GM23338 (cell line): ENCODE data around the gene PARD6B. TPM values are rescaled to one million over a fixed set of nuclear protein-coding genes. Genes with fewer than 3 reads are reported as not detected.

Experiments used
- ATAC-seq: fragments of 200-7000 bp; cut with Tn5 transposase; 3 replicates; pipeline ENCODE4 v1.9.1; 2020
- DNase-seq: peaks from one replicate; pipeline ENCODE4 v3.0.0-alpha.2; 2015; ENCODE audit warnings: low spot score
- H2AFZ ChIP-seq: fragments of 200-600 bp; sonication (generic); 2 replicates; pipeline ENCODE4 v1.8.0; 2016; ENCODE audit warnings: antibody characterized with exemption, mild to moderate bottlenecking, moderate library complexity
- H3F3A ChIP-seq: fragments of 200-600 bp; sonication (generic); replicated peaks from 2 replicates; pipeline ENCODE4 v1.8.0; 2017; ENCODE audit warnings: antibody characterized with exemption, mixed run types, low read depth
- H3K27ac ChIP-seq: fragments of 200-600 bp; sonication (generic); 2 replicates; pipeline ENCODE4 v1.6.1; 2016; ENCODE audit warnings: low read depth
- H3K27me3 ChIP-seq: fragments of 200-600 bp; sonication (generic); 2 replicates; pipeline ENCODE4 v1.8.0; 2016; ENCODE audit warnings: mild to moderate bottlenecking, mixed run types, moderate library complexity; ENCODE audit not compliant: insufficient read depth
- H3K36me3 ChIP-seq: fragments of 200-600 bp; sonication (generic); 2 replicates; pipeline ENCODE4 v1.8.0; 2016; ENCODE audit warnings: mild to moderate bottlenecking; ENCODE audit not compliant: insufficient read depth
- H3K4me1 ChIP-seq: fragments of 200-600 bp; sonication (generic); 2 replicates; pipeline ENCODE4 v1.8.0; 2016; ENCODE audit warnings: mild to moderate bottlenecking, moderate library complexity; ENCODE audit not compliant: insufficient read depth
- H3K4me2 ChIP-seq: fragments of 200-600 bp; sonication (generic); 2 replicates; pipeline ENCODE4 v1.7.1; 2017; ENCODE audit warnings: mixed run types
- H3K4me3 ChIP-seq: fragments of 200-600 bp; sonication (generic); 2 replicates; pipeline ENCODE4 v1.6.1; 2016; ENCODE audit warnings: mixed run types
- H3K79me2 ChIP-seq: fragments of 200-600 bp; sonication (generic); replicated peaks from 2 replicates; pipeline ENCODE4 v1.8.0; 2017; ENCODE audit warnings: mild to moderate bottlenecking; ENCODE audit not compliant: insufficient read depth
- H3K9me2 ChIP-seq: fragments of 200-600 bp; sonication (generic); 2 replicates; pipeline ENCODE4 v1.8.0; 2017; ENCODE audit not compliant: insufficient read depth
- H4K20me1 ChIP-seq: fragments of 200-600 bp; sonication (generic); replicated peaks from 2 replicates; pipeline ENCODE4 v1.8.0; 2017; ENCODE audit warnings: mild to moderate bottlenecking; ENCODE audit not compliant: insufficient read depth
- H3K27ac Mint-ChIP-seq: 2 replicates; pipeline ENCODE4 v1.8.0; 2020; ENCODE audit warnings: inconsistent platforms, mild to moderate bottlenecking, moderate library complexity, mixed read lengths
- H3K27me3 Mint-ChIP-seq: 3 replicates; pipeline ENCODE4 v1.8.0; 2022; ENCODE audit warnings: low read depth, mild to moderate bottlenecking, moderate library complexity, mixed read lengths, inconsistent platforms; ENCODE audit not compliant: insufficient read depth, poor library complexity
- H3K36me3 Mint-ChIP-seq: 3 replicates; pipeline ENCODE4 v1.8.0; 2021; ENCODE audit warnings: low read depth, mild to moderate bottlenecking, inconsistent platforms, moderate library complexity, mixed read lengths
- H3K4me1 Mint-ChIP-seq: 3 replicates; pipeline ENCODE4 v1.8.0; 2020; ENCODE audit warnings: mild to moderate bottlenecking, inconsistent platforms, mixed read lengths
- H3K4me3 Mint-ChIP-seq: 3 replicates; pipeline ENCODE4 v1.8.0; 2021; ENCODE audit warnings: moderate library complexity, mild to moderate bottlenecking, inconsistent platforms, mixed read lengths
- H3K9me3 Mint-ChIP-seq: 3 replicates; pipeline ENCODE4 v1.8.0; 2020; ENCODE audit warnings: moderate library complexity, mild to moderate bottlenecking, inconsistent platforms, mixed read lengths
- CREB1 ChIP-seq: fragments of 250-450 bp; sonication (Bioruptor Pico); IDR thresholded peaks from 2 replicates; pipeline ENCODE4 v1.5.0; 2020; ENCODE audit warnings: low read depth, mild to moderate bottlenecking, moderate library complexity
- CTCF ChIP-seq, 2 experiments: fragments of 200-600 bp in 1 of 2; sonication (generic) in 1 of 2; conservative IDR thresholded peaks; 2 replicates each; pipeline versions ENCODE4 v1.5.1 to v1.6.1; 2016 to 2017; ENCODE audit warnings: antibody characterized with exemption in 2 of 2, low read depth in 2 of 2, mild to moderate bottlenecking in 2 of 2, moderate library complexity in 1 of 2
- ETS1 ChIP-seq: IDR thresholded peaks from 2 replicates; pipeline ENCODE4 v1.6.1; 2016; ENCODE audit warnings: antibody characterized with exemption
- EZH2 ChIP-seq: fragments of 200-600 bp; sonication (generic); IDR thresholded peaks from one replicate; pipeline ENCODE4 v1.8.0; 2017; ENCODE audit warnings: antibody characterized with exemption, mild to moderate bottlenecking, low read depth; ENCODE audit not compliant: unreplicated experiment
- EZH2phosphoT487 ChIP-seq: fragments of 200-600 bp; sonication (generic); IDR thresholded peaks from one replicate; pipeline ENCODE4 v1.8.1; 2018; ENCODE audit warnings: antibody characterized with exemption; ENCODE audit not compliant: unreplicated experiment
- JUNB ChIP-seq: IDR thresholded peaks from one replicate; pipeline ENCODE4 v1.6.1; 2016; ENCODE audit warnings: antibody characterized with exemption; ENCODE audit not compliant: unreplicated experiment
- NANOG ChIP-seq: IDR thresholded peaks from 2 replicates; pipeline ENCODE4 v1.6.1; 2016; ENCODE audit warnings: antibody characterized with exemption, borderline replicate concordance
- POLR2AphosphoS5 ChIP-seq: IDR thresholded peaks from 2 replicates; pipeline ENCODE4 v1.6.1; 2016; ENCODE audit warnings: antibody characterized with exemption, low read depth
- REST ChIP-seq: IDR thresholded peaks from one replicate; pipeline ENCODE4 v1.6.1; 2018; ENCODE audit warnings: antibody characterized with exemption; ENCODE audit not compliant: unreplicated experiment
- STAT1 ChIP-seq: IDR thresholded peaks from one replicate; pipeline ENCODE4 v1.6.1; 2016; ENCODE audit warnings: antibody characterized with exemption; ENCODE audit not compliant: unreplicated experiment
- ZNF114 ChIP-seq: fragments of 250-450 bp; sonication (Bioruptor Pico); IDR thresholded peaks from 2 replicates; pipeline ENCODE4 v1.5.0; 2020; ENCODE audit warnings: mild to moderate bottlenecking, moderate library complexity
- ZNF331 ChIP-seq: fragments of 250-450 bp; sonication (Bioruptor Pico); IDR thresholded peaks from 2 replicates; pipeline ENCODE4 v1.5.0; 2020; ENCODE audit warnings: low read depth, mild to moderate bottlenecking, moderate library complexity
- ZNF462 ChIP-seq: fragments of 250-450 bp; sonication (Bioruptor Pico); IDR thresholded peaks from 2 replicates; pipeline ENCODE4 v1.5.0; 2020; ENCODE audit warnings: mild to moderate bottlenecking, moderate library complexity
- polyA plus RNA-seq: library from polyadenylated mRNA; unstranded; fragments of >200 nt; fragmentation: Nextera tagmentation; extraction: Ambion mirVana; gene quantifications from 2 replicates; pipeline ENCODE4 v1.2.1, GENCODE V29; 2016
- total RNA-seq: library from RNA; depleted of rRNA; stranded (reverse); fragments of >200 nt; shearing (Covaris generic); gene quantifications from 2 replicates; pipeline ENCODE4 v1.2.3, GENCODE V29; 2014

The PARD6B gene
- total and polyA plus RNA-seq, 2 experiments from 2014 or later = 23.5 to 29.2 TPM

GRCh38 chr20:50726955-50727791 lies 4.2 kb upstream of the PARD6B start:
- H4K20me1 ChIP-seq = no peaks in the 10 kb centered on the region
- peaks cover 9% of the 10 kb centered on the region for H3K27me3 Mint-ChIP-seq
- no peak overlapping the region for H3K27ac ChIP-seq
- H3K9me2 ChIP-seq = no peaks in the 10 kb centered on the region
- H3K36me3 Mint-ChIP-seq = no peaks in the 10 kb centered on the region; the same call in 2 of the 3 replicates
- no peaks in the 10 kb centered on the region for H3K9me3 Mint-ChIP-seq
- no peaks in the 10 kb centered on the region for H3K36me3 ChIP-seq
- peaks cover 31% of the 10 kb centered on the region for H3K4me1 ChIP-seq
- no peak overlapping the region for H3K4me3 Mint-ChIP-seq
- ATAC-seq (no peak), DNase-seq (no peak)
- peaks cover 11% of the 10 kb centered on the region; the same call in 1 of the 2 replicates for H3F3A ChIP-seq
- peaks cover 17% of the 10 kb centered on the region for H3K4me1 Mint-ChIP-seq
- no peaks in the 10 kb centered on the region for H3K27me3 ChIP-seq
- H3K4me3 ChIP-seq = no peak overlapping the region
- no peak overlapping the region for H3K27ac Mint-ChIP-seq
- TF ChIP-seq CTCF (conservative IDR thresholded peaks at IDR 0.05; ENCODE audit: low read depth in 2 of 2) (no peak), STAT1 (no peak), ZNF331 (CRISPR knock-in tag) (no peak), ETS1 (no peak), ZNF114 (CRISPR knock-in tag) (no peak), ZNF462 (CRISPR knock-in tag) (no peak), JUNB (no peak), EZH2 (no peak), CREB1 (no peak), NANOG (no peak), REST (no peak), POLR2AphosphoS5 (no peak), EZH2phosphoT487 (no peak)
- no peak overlapping the region for H2AFZ ChIP-seq
- H3K4me2 ChIP-seq = no peak overlapping the region
- peaks cover 7% of the 10 kb centered on the region for H3K79me2 ChIP-seq
